ENCODE results near the gene FURIN.
A peak's percentile ranks its signal among the peaks of the same experiment; 100 is the strongest.
"Not testable (repeated sequence)": the region's sequence is repeated elsewhere in the genome, so short reads cannot be mapped to it uniquely, and the experiment has no call there.

The FURIN gene

DNA sequence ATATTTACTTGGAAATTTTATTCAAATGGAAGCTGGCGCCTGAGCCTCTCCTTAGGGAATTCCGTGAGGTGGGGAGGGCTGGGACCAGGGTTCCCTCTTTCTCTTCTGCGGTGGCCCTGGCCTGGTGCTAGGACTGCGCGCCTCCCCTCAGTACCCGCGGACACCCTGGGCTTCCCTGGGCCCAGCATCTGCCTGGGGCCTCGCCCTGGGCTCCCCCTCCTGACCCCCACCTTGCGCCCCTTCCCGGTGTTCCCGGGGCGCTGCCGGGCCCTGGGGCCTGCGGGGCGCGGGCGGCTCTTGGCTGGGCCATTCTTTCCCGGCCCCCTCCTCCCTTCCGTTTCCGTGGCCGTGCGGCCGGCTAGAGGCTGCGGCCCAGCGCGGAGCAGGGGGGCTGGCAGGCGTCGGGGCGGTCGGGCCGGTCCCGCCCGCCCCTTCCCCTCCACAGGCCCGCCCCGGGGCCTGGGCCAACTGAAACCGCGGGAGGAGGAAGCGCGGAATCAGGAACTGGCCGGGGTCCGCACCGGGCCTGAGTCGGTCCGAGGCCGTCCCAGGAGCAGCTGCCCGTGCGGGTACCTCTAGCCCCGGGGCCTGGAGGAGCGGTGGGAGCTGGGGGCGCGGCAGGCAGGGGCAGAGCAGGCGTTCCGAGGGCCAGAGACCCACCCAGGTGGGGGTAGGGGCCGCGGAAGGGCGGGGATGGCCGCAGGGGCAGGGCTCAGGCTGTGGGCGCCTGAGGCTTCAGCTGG is 15.8 kb downstream of the FURIN start, which contains the start of gene FES:
Gene FES (plus strand): TSS at position 529 of the 743 bp plus-strand sequence. CDS start 542 bp downstream, outside the sequence.
- no peak for DNase-seq

DNA sequence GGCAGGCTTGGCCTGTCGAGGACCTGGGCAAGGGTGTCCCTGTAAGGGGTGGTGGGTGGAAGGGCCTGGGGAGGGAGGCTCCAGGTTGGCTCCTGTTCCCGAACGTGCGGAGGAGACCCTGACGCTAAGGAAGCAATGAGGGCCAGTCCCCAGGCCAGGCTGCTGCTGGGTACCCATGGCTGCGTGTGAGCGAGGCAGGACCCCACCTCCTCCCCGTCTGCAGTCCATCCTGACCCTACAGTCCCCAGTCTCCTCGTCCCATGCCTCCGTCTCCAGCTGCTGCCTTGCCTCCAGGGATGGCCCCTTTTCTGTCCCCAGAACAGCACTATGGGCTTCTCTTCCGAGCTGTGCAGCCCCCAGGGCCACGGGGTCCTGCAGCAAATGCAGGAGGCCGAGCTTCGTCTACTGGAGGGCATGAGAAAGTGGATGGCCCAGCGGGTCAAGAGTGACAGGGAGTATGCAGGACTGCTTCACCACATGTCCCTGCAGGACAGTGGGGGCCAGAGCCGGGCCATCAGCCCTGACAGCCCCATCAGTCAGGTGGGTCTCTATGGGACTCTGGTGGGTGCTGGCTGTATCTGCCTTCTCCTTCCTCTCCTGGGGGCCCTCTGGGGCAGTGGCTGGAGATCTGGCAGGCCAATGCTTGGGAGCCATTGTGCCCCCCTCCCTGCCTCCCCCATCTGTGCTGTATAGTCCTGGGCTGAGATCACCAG is 16.5 kb downstream of the FURIN start:
- DNase-seq, result no peak

DNA sequence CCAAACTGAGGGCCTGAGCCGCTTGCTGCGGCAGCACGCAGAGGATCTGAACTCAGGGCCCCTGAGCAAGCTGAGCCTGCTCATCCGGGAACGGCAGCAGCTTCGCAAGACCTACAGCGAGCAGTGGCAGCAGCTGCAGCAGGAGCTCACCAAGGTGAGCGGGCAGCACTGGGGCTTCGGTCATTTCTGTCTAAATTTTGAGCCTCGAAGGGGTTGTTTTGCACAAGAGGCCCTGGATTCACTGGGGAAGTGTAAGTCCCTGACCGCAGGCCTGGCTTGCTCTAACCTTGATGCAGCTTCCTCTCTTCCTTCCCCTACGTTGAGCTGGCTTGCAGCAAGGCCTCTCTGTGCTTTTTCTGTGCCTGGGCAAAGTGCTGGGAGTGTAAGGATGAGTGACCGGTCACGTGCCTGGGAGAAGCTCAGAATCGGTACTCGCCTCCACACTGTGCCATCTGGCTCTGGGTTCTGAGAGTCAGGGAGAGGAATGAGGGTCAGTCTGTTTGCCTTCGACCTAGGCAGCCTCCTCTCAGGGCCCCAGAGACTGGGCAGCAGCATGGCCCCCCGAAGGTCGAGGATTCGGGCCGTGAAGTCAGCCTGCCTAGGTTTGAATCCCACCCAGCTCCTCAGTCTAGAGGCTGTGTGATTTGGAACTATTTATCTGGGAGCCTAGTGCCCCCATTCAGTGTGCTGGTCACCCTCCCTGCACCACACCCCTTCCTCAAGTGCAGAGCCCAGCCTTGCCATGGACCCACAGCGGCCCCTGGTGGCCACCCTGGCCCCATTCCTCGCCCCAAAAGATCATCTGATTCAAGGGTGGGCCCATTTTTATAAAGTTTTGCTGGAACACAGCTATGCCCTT is 17.3 kb downstream of the FURIN start:
- peak; percentile 46 for DNase-seq

DNA sequence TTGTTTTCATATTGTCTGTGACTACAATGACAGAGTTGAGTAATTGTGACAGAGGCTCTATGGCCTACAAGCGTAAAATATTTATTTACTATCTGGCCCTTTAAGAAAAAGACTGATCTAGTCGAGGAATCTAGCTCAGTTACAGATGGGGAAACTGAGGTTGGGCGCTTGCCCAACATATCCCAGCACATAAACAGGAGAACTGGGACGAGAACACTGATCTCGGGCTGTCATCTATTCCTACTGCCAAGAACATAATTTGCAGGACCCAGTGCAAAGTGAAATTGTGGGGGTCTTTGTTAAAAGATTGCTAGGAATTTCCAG is 17.9 kb downstream of the FURIN start:
- no peak for DNase-seq

DNA sequence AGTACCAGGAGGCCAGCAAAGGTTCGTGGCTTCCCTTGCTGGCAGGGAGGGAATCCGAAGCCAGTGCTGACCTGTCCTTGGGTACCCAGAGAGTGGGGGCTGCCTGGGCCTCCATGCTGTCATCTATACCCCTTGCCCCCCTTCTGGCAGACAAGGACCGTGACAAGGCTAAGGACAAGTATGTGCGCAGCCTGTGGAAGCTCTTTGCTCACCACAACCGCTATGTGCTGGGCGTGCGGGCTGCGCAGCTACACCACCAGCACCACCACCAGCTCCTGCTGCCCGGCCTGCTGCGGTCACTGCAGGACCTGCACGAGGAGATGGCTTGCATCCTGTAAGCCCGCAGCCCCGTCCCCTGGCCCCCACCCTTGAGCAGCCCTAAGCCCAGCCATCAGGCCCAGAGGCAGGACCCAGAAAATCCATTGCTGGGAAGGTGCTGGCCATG is 18.7 kb downstream of the FURIN start:
- no peak for DNase-seq

DNA sequence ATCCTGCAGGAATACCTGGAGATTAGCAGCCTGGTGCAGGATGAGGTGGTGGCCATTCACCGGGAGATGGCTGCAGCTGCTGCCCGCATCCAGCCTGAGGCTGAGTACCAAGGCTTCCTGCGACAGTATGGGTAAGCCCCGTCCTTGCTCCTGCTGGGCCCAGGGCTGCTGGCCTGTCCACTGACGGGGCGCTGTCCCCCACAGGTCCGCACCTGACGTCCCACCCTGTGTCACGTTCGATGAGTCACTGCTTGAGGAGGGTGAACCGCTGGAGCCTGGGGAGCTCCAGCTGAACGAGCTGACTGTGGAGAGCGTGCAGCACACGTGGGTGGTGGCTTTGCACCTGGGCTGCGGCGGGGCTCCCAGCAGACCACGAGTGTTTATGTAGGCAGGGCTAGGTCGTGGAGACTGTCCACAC is 20.9 kb downstream of the FURIN start:
- no peak for DNase-seq

DNA sequence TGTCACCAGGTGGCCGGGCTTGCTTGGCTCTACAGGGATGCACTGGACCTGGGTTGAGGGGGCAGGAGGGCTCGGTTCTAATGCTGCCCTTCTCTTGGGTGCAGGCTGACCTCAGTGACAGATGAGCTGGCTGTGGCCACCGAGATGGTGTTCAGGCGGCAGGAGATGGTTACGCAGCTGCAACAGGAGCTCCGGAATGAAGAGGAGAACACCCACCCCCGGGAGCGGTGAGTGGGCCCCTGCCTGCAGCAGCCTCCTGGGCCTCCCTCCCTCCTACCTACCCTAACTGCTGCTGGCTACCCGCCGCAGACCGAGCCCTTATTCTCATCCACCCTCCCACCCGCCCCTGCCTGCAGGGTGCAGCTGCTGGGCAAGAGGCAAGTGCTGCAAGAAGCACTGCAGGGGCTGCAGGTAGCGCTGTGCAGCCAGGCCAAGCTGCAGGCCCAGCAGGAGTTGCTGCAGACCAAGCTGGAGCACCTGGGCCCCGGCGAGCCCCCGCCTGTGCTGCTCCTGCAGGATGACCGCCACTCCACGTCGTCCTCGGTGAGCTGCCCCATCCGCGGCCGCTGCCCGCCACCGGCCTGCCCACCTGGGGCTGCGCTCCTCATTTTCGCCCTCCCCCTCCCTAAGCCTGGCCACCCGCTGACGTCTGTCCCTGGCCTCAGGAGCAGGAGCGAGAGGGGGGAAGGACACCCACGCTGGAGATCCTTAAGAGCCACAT is 21.5 kb downstream of the FURIN start:
- DNase-seq, result no peak

DNA sequence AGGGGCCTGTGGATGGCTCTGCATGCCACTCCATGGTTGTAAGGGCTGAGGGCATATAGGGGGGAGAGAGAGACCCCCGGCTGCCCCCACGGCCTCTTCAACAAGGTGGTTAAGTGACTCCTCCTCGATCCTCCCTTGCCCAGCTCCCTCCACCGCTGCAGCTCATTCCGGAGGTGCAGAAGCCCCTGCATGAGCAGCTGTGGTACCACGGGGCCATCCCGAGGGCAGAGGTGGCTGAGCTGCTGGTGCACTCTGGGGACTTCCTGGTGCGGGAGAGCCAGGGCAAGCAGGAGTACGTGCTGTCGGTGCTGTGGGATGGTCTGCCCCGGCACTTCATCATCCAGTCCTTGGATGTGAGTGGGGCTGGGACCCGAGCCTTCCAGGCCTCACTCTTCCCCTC is 22.5 kb downstream of the FURIN start:
- DNase-seq, result no peak

DNA sequence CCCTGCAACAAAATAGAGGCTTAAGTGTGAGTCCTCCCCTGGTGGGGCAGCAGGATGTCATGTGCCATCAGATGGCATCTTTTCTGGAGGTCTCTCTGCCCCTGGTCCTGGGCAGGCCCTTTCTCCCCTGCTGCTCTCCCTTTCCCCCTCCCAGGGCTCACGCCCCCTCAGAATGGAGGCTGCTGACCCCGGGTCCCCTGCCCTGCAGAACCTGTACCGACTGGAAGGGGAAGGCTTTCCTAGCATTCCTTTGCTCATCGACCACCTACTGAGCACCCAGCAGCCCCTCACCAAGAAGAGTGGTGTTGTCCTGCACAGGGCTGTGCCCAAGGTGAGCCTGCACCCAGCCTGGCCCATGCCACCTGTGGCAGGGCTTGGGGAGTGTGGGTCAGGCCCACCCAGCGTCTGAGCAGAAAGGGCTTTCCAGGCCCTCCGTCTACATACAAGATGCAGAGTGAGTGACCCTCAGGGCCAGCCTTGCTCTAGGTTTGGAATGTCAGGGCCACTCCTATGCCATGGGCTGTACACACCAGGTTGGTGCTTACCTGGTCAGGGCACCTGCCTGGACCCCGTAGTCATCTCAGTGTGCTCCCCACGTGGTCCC is 23.1 kb downstream of the FURIN start:
- no peak for DNase-seq

DNA sequence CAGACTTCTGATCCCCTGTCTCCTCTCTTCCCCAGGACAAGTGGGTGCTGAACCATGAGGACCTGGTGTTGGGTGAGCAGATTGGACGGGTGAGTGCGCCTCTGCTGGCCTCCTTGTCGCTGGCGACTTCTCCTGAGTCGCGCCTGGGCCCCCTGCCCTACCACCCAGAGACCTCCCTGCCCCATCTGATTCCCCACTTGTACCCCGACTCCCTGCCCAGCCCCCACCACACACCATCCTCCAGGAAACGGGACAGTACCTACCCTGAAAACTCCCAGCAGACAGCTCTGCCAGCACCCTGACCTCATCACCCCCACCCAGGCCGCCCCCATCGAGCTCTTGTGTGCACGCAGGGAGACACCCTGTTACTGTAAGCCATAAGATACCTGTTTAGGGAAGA is 23.6 kb downstream of the FURIN start:
- no peak for DNase-seq

DNA sequence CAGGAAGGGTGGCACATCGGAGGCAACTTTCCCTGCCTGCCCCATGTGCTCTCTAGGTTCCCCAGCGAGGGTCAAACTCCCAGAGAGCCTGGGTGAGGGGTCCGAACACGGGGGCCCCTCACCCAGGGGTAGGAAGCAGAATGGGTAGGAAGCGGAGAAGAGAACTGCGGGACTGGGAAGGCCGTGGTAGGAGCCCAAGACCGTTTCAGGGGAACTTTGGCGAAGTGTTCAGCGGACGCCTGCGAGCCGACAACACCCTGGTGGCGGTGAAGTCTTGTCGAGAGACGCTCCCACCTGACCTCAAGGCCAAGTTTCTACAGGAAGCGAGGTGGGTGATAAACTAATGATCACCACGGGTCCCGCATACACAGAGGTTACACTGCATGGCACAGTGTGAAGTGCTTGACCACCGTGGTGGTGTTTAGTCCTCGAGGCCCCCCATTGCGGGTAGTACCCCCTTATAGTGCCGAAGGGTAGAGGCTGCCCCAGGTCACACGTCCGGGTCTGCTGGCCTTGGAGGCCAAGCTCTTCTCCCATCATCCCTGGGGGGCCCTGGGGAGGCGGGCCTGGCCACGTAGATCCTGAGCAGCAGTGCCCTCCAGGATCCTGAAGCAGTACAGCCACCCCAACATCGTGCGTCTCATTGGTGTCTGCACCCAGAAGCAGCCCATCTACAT is 24.2 kb downstream of the FURIN start:
- no peak for DNase-seq

DNA sequence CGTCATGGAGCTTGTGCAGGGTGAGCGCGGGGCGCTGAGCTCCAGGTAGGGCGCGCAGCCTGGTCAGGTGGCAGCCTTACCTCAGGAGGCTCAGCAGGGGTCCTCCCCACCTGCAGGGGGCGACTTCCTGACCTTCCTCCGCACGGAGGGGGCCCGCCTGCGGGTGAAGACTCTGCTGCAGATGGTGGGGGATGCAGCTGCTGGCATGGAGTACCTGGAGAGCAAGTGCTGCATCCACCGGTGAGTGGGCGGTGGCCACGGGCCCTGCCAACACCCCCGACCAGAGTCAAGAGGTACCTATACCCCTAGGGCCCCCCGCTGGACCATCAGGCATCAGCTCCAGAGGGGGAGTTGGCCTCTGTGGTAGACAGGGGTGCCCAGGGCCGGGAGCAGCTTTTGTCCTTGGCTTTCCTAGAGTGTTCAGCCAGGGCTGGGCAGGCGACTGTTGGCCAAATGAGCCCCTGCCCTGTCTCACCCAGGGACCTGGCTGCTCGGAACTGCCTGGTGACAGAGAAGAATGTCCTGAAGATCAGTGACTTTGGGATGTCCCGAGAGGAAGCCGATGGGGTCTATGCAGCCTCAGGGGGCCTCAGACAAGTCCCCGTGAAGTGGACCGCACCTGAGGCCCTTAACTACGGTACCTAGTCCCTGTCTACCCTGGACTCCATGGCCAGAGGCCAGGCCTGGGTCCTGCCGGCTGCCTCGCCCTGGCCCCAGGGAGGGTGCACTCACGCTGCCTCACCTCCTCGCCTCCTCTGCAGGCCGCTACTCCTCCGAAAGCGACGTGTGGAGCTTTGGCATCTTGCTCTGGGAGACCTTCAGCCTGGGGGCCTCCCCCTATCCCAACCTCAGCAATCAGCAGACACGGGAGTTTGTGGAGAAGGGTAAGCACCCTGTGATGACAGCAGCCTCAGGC is 25.0 kb downstream of the FURIN start:
- DNase-seq, result peak; percentile 70 to 80

DNA sequence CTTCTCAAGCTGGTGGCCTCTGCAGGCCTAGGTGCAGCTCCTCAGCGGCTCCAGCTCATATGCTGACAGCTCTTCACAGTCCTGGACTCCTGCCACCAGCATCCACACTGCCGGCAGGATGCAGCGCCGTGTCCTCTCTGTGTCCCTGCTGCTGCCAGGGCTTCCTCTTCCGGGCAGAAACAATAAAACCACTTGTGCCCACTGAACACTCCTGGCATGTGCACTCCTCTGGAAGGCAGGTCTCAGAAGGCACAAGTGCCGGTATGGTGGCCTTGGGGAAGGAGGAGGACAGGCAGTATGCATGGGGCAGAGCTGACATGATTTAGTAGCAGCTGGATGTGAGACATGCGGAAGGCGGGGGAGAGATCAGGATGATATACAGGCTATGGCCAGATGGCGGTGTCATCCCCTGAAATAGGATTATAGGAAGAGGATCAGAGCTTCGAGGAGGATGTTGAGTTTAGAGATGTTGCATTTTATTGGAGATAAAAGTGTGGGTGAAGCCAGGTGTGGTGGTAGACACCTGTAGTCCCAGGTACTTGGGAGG is 27.3 kb downstream of the FURIN start:
- peak; percentile 65 to 77 for DNase-seq

DNA sequence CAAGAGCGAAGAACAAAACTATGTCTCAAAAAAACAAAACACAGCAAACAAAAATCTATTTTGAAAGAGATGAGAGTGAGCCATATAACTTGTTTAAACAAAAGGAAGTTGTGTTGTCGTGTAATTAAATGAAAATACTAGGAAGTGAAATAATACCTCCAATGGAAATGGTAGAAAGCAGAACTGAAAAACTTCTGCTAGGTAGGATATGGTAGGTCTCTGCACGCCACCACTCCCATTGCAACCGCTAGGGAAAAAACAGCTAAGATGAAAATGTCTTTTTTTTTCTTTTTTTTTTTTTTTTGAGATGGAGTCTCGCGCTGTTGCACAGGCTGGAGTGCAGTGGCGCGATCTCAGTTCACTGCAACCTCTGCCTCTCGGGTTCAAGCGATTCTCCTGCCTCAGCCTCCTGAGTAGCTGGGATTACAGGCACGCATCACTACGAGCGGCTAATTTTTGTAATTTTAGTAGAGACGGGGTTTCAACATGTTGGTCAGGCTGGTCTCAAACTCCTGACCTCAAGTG is 28.8 kb downstream of the FURIN start:
- DNase-seq, result not testable (repeated sequence)

DNA sequence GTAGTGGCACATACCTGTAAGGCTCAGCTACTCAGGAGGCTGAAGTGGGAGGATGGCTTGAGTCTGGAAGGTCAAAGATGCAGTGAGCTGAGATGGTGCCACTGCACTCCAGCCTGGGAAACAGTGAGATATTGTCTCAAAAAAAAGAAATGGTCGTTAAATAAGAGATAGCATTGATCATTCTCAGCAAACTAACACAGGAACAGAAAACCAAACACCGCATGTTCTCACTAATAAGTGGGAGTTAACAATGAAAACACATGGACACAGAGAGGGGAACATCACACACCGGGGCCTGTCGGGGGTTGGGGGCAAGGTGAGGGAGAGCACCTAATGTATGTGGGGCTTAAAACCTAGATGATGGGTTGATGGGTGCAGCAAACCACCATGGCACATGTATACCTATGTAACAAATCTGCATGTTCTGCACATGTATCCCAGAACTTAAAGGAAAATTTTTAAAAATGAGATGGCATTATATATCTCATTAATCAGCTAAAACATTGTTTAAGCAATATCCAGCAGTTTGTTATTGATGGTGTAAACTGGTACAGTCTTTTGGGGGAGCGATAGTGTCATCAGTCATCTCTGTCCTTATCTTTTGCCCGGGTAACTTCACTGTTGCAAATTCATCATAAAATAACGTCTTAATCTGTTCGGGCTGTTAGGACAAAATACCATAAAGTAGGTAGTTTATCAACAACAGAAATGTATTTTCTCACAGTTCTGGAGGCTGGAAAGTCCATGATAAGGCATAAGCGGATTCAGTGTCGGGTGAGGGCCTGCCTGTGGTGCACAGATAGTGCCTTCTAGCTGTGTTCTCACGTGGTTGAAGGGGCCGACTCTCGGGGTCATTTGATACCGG is 33.0 kb downstream of the FURIN start:
- DNase-seq, result peak in 1 of 2 experiments; percentile 41

DNA sequence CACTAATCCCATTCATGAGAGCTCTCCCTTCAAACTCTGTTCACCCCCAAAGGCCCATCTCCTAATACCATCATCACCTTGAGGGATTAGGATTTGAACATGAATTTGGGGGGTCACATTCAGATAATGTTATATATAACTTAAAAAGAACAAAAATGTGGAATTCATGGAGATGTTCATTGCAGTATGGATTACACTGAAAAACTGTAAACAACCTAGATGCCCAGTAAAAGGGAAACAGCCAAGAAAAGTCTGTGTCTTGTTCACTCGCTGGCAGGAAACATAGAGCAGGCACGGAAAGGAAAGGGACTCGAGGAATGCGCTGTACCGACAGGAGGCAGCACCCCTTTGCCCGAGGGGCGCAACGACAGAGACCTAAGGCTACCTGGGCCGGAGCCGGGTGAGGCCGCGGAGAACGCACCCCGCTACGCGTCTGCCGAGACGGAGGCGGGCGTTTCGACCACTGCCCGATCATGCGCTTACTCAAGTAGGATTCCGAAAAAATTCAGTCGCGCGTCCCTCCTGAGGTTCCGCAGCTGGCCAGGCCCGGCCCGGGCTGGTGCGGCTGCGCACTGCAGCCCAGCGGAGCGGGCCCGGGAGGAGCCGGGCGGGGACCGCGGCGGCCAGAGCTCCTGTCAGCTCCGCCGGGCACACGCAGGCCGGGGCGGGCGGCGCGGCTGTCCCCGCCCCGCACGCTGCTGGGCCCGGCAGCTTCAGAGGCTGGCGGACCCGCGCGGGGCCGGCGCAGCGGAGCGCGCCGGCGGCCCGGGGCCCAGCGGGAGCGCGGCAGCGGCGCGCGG is 33.9 kb downstream of the FURIN start:
- peak; percentile 68 to 83 for DNase-seq

DNA sequence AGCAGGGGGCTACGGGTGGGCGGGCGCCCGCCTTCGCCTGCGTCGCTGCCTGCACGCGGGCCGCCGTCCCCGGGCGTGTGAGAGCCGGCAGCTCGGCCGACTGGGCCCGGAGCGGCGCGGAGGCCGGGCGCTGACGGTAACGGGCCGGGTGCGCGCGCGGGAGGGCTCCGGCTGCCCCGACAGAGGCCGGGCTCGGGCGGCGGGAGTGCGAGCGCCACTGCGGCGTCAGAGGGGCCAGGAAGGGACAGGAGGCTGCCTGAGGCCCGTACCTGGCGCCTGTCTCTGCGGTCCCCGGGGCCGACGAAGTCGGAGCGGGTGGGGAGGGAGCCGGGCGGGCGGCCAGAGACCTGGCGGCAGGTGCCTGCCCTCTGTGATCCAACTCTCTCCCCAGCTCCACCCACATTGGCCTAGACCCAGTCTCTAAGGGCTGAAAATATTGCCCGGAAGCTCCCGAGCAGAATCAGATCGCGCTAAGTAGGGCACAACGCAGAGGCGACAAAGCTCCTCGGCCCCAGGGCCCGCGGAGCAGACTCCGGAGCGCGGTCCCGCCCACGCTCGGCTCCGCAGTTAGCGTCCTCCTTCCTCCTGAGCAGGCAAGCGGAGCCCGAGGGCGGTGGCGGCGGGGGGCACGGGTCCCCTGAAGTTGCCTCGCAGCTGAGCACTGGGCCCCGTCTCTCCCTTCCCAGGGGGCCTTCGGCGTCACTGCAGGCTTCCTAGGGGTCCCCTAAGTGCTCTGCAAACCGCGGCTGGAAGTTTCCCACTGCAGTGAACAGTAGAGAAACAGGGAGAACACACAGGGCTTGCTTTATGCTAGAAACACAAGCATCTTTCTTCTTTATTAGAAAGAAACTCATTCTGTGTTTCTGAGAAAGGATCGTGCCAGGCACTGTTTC is 34.7 kb downstream of the FURIN start, which contains the start of gene MAN2A2:
Gene MAN2A2 (plus strand): TSS at position 463 of the 893 bp plus-strand sequence. CDS start 906 bp downstream, outside the sequence.
- DNase-seq, result peak; percentile 44 to 48
